Smooth muscle cell (in vitro differentiated cells): Measurements from ENCODE around the gene KNDC1. TPM values are rescaled to one million over a fixed set of nuclear protein-coding genes. Genes with fewer than 3 reads are reported as not detected.

ENCODE experiments used
- DNase-seq: peaks from one replicate; lab custom pipeline; 2025; ENCODE audit not compliant: unreplicated experiment; lab: John Stamatoyannopoulos, UW
- H2AFZ ChIP-seq: fragments of 200-600 bp; sonication (generic); 2 replicates; pipeline ENCODE4 v1.6.0; 2016; ENCODE audit warnings: antibody characterized with exemption, low read depth, mild to moderate bottlenecking
- H3F3A ChIP-seq: fragments of 200-600 bp; sonication (generic); 2 replicates; pipeline ENCODE4 v1.6.0; 2017; ENCODE audit warnings: antibody characterized with exemption, low read depth
- H3K27ac ChIP-seq: fragments of 200-600 bp; sonication (generic); 2 replicates; pipeline ENCODE4 v1.5.1; 2016; ENCODE audit warnings: low read depth, mild to moderate bottlenecking
- H3K27me3 ChIP-seq: fragments of 200-600 bp; sonication (generic); 2 replicates; pipeline ENCODE4 v1.6.1; 2016; ENCODE audit warnings: low read depth, mild to moderate bottlenecking
- H3K36me3 ChIP-seq: fragments of 200-600 bp; sonication (generic); 2 replicates; pipeline ENCODE4 v1.5.1; 2016; ENCODE audit warnings: low read depth
- H3K4me1 ChIP-seq: fragments of 200-600 bp; sonication (generic); 2 replicates; pipeline ENCODE4 v1.5.1; 2016; ENCODE audit warnings: low read depth
- H3K4me2 ChIP-seq: fragments of 200-600 bp; sonication (generic); 2 replicates; pipeline ENCODE4 v1.6.0; 2016; ENCODE audit warnings: mild to moderate bottlenecking
- H3K4me3 ChIP-seq: fragments of 200-600 bp; sonication (generic); 2 replicates; pipeline ENCODE4 v1.5.1; 2016; ENCODE audit warnings: mild to moderate bottlenecking
- H3K79me2 ChIP-seq: fragments of 200-600 bp; sonication (generic); 2 replicates; pipeline ENCODE4 v1.6.0; 2016; ENCODE audit warnings: low read depth, mild to moderate bottlenecking
- H3K9ac ChIP-seq: fragments of 200-600 bp; sonication (generic); 2 replicates; pipeline ENCODE4 v1.6.0; 2016; ENCODE audit warnings: low read depth
- H3K9me3 ChIP-seq: fragments of 200-600 bp; sonication (generic); replicated peaks from 2 replicates; pipeline ENCODE4 v1.5.1; 2016; ENCODE audit warnings: low read depth
- H4K20me1 ChIP-seq: fragments of 200-600 bp; sonication (generic); 2 replicates; pipeline ENCODE4 v1.6.0; 2016; ENCODE audit warnings: low read depth
- WGBS: methylation state at CpG from one replicate; pipeline ENCODE4 v1.1.7; 2016; ENCODE audit warnings: low lambda C conversion rate; 5-methylcytosine and 5-hydroxymethylcytosine counted together
- polyA plus RNA-seq: library from polyadenylated mRNA; unstranded; fragments of >200 nt; fragmentation: Nextera tagmentation; extraction: Ambion mirVana; gene quantifications from 2 replicates; pipeline ENCODE4 v1.2.1, GENCODE V29; 2016
- total RNA-seq: library from RNA; depleted of rRNA; stranded (reverse); fragments of >200 nt; gene quantifications from 2 replicates; pipeline ENCODE4 v1.2.3, GENCODE V29; 2014
- TF ChIP-seq, protein P1 (sequence below): fragments of 200-600 bp; sonication (generic); IDR thresholded peaks from 2 replicates; pipeline ENCODE4 v1.5.1; 2017; ENCODE audit warnings: borderline replicate concordance, mild to moderate bottlenecking, antibody characterized with exemption; ENCODE audit not compliant: insufficient read depth, poor library complexity, severe bottlenecking

Gene KNDC1
- total and polyA plus RNA-seq, 2 experiments from 2014 or later, result 2.3 to 3.1 TPM

GRCh38 chr10:133113146-133113830, 46.7 kb upstream of the KNDC1 start:
- H3K79me2 ChIP-seq, result no peaks in the 10 kb centered on the region
- no peaks in the 10 kb centered on the region for H3K27me3 ChIP-seq
- H3K36me3 ChIP-seq, result no peaks in the 10 kb centered on the region
- H3K27ac ChIP-seq, result no peak overlapping the region
- no peaks in the 10 kb centered on the region for H4K20me1 ChIP-seq
- H3K9me3 ChIP-seq, result no peaks in the 10 kb centered on the region
- H3K4me2 ChIP-seq, result no peak overlapping the region
- 87% methylated on average over 25 of the region's 31 CpGs for WGBS
- H3K9ac ChIP-seq, result no peak overlapping the region
- H3K4me1 ChIP-seq, result no peaks in the 10 kb centered on the region
- H3F3A ChIP-seq, result no peaks in the 10 kb centered on the region
- no peak overlapping the region for H3K4me3 ChIP-seq
- H2AFZ ChIP-seq, result no peak overlapping the region
- TF ChIP-seq, protein P1, sequence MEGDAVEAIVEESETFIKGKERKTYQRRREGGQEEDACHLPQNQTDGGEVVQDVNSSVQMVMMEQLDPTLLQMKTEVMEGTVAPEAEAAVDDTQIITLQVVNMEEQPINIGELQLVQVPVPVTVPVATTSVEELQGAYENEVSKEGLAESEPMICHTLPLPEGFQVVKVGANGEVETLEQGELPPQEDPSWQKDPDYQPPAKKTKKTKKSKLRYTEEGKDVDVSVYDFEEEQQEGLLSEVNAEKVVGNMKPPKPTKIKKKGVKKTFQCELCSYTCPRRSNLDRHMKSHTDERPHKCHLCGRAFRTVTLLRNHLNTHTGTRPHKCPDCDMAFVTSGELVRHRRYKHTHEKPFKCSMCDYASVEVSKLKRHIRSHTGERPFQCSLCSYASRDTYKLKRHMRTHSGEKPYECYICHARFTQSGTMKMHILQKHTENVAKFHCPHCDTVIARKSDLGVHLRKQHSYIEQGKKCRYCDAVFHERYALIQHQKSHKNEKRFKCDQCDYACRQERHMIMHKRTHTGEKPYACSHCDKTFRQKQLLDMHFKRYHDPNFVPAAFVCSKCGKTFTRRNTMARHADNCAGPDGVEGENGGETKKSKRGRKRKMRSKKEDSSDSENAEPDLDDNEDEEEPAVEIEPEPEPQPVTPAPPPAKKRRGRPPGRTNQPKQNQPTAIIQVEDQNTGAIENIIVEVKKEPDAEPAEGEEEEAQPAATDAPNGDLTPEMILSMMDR, result no peak
- DNase-seq, result no peak

DNA sequence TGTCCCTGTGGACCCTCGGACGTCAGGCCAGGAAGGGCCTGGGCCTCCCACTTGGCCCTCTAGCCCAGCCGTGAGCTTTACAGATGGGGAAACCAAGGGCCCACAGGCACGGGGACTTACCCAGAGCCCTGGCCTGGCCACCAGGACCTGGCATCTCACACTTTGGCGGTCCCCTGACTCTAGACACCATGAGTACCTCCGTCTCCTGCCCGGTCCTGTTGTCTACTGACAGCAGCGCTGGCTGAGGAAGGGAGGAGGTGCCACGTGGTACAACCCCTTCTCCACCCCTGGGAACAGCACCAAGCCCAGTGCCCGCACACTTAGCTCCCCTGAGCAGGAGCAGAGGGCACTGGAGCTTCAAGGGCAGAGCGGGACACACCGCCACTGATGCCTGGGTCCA, 46.2 kb upstream of the KNDC1 start:
- no peaks in the 10 kb centered on the region for H3K79me2 ChIP-seq
- TF ChIP-seq, protein P1, result no peak
- H2AFZ ChIP-seq, result no peak overlapping the region
- no peak for DNase-seq
- 84% methylated on average over 12 of the region's 12 CpGs for WGBS
- H3K4me2 ChIP-seq, result no peak overlapping the region
- no peaks in the 10 kb centered on the region for H3K27me3 ChIP-seq
- H4K20me1 ChIP-seq, result no peaks in the 10 kb centered on the region
- no peak overlapping the region for H3K9ac ChIP-seq
- H3K4me1 ChIP-seq, result no peaks in the 10 kb centered on the region
- no peak overlapping the region for H3K27ac ChIP-seq
- no peaks in the 10 kb centered on the region for H3K9me3 ChIP-seq
- no peaks in the 10 kb centered on the region for H3F3A ChIP-seq
- no peak overlapping the region for H3K4me3 ChIP-seq
- H3K36me3 ChIP-seq, result no peaks in the 10 kb centered on the region

DNA sequence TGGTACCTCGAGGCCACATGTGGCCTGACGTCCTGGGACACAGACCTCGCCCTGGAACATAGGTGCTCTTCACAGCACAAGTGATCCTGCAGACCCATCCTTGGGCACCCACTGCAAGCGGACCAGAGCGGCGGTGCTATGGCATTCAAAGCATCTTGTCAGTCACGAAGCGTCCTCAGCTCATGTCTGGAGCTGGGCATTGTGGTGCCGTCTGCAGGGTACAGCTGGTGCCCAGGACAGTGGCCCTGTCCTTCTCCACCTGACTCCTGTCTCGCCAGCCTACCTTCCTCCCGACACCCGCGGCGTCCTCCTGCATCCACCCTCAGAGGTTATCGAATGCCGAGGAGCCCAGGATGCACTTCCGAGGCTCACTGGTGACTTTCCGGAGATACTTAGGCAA, 45.8 kb upstream of the KNDC1 start:
- Histone ChIP-seq H4K20me1 (no peaks in the 10 kb centered on the region), H3K36me3 (no peaks in the 10 kb centered on the region)
- WGBS, result 82% methylated on average over 18 of the region's 18 CpGs

More for the DNA sequence above, 45.8 kb upstream of the KNDC1 start:
- Histone ChIP-seq H3K79me2 (no peaks in the 10 kb centered on the region), H3K9ac (no peak overlapping the region), H2AFZ (no peak overlapping the region), H3K27me3 (no peaks in the 10 kb centered on the region), H3K4me2 (no peak overlapping the region), H3K4me1 (no peaks in the 10 kb centered on the region), H3K27ac (no peak overlapping the region), H3F3A (no peaks in the 10 kb centered on the region), H3K9me3 (no peaks in the 10 kb centered on the region), H3K4me3 (no peak overlapping the region)
- DNase-seq, result no peak
- TF ChIP-seq, protein P1, result no peak
